Stimulated activated naive CD8-positive, alpha-beta T cell treated with anti-CD3 and anti-CD28 coated beads, Interleukin-15, Interleukin-2, amounts not matched to agents 100 ng/mL and 50 ng/mL, for 24 hours (primary cell): Measurements from ENCODE around the gene NUP133.
"Not testable (repeated sequence)": the region's sequence is repeated elsewhere in the genome, so short reads cannot be mapped to it uniquely, and the experiment has no call there.

ENCODE experiments used
- H3K27ac Mint-ChIP-seq: one replicate; pipeline ENCODE4 v1.8.0; 2021; ENCODE audit warnings: mild to moderate bottlenecking, mixed read lengths
- H3K27me3 Mint-ChIP-seq: one replicate; pipeline ENCODE4 v1.8.0; 2021; ENCODE audit warnings: mixed read lengths
- H3K36me3 Mint-ChIP-seq: one replicate; pipeline ENCODE4 v1.8.0; 2021; ENCODE audit warnings: low read depth, mixed read lengths
- H3K4me1 Mint-ChIP-seq: one replicate; pipeline ENCODE4 v1.8.0; 2021; ENCODE audit warnings: low read depth, mixed read lengths
- H3K4me3 Mint-ChIP-seq: one replicate; pipeline ENCODE4 v1.8.0; 2021; ENCODE audit warnings: mild to moderate bottlenecking, mixed read lengths
- H3K9me3 Mint-ChIP-seq: one replicate; pipeline ENCODE4 v1.8.0; 2021; ENCODE audit warnings: mixed read lengths

Gene NUP133

DNA sequence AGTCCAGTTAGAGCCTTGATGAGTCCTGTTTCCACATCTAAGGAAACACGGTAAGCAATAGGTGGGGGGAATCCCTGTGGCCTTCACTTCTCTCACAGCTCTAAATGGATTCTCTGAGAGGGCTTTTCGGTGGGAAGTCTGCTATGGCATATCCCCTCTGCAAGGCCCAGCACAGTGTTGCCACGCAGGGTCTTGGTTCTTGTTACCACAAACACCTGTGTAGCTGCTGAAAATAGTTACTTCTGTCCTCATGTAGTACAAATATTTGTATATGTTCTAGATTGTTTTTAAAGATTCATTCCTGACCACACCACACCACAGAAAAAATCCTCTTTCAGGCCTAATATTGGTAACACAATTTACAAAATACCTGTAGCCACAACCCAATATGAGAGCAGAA, 79.9 kb downstream of the NUP133 start:
- H3K27me3 Mint-ChIP-seq, result peaks cover 69% of the 10 kb centered on the region
- H3K36me3 Mint-ChIP-seq, result peaks cover 4% of the 10 kb centered on the region
- H3K4me3 Mint-ChIP-seq, result no peak overlapping the region
- peaks cover 19% of the 10 kb centered on the region for H3K4me1 Mint-ChIP-seq
- no peaks in the 10 kb centered on the region for H3K9me3 Mint-ChIP-seq
- H3K27ac Mint-ChIP-seq, result no peak overlapping the region

DNA sequence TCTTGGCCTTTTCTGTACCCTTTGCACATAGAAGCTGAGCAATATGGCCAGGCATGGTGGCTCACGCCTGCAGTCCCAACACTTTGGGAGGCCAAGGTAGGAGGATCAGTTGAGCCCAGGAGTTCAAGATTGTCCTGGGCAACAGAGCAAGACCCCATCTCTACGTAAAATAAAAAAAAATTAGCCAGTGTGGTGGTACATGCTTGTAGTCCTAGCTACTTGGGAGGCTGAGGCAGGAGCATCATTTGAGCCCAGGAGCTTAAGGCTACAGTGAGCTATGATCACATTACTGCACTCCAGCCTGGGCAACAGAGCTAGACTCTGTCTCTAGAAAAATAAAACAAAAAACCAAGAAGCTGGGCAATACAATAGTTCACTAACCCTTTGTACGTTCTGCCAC, 80.6 kb downstream of the NUP133 start:
- Mint-ChIP-seq H3K27me3 (peaks cover 68% of the 10 kb centered on the region), H3K4me3 (no peak overlapping the region), H3K27ac (no peak overlapping the region), H3K4me1 (peaks cover 15% of the 10 kb centered on the region), H3K9me3 (peaks cover 5% of the 10 kb centered on the region), H3K36me3 (peaks cover 8% of the 10 kb centered on the region)

DNA sequence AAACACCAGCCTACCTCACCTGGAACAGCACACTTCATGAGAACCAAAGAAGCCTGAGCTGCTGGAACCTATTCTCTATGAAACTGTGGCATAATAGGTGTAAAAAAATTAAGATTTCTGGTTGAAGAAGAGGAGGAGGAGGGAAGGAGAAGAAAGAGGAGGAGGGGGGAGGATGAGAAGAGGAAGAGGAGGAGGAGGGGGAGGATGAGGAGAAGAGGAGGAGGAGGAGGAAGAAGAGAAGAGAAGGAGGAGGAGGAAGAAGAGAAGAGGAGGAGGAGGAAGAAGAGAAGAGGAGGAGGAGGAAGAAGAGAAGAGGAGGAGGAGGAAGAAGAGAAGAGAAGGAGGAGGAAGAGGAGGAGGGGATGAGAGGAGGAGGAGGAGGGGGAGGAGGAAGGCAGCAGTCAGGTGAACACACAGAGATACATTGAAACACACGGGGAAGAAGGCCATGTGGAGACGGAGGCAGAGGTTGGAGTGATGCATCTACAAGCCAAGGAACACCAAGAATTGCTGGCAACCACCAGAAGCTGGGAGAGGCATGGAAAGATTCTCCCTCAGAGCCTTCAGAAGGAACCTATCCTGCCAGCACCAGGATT, 82.5 kb downstream of the NUP133 start:
- Mint-ChIP-seq H3K4me1 (peaks cover 1% of the 10 kb centered on the region), H3K9me3 (peaks cover 5% of the 10 kb centered on the region), H3K36me3 (peaks cover 8% of the 10 kb centered on the region), H3K4me3 (no peak overlapping the region), H3K27ac (no peak overlapping the region), H3K27me3 (peaks cover 49% of the 10 kb centered on the region)

DNA sequence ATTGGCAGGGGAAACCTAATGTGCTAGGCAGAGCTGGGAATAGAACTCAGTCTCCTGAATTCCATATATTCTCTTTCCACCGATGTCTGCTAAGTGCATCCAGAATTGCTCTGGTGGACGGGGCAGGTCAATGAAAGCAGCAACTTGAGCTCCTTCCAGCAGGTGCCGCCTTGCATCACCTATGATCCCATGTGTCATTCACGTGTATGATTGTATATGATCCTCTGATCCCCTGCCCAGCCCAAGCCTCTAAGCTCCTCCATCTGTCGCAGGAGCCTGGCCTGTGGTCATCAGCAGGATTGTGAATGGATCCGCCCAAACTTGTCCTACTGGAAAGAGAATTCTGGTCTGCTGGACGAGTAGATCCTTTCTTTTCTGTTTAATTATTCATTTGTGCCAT, 87.4 kb downstream of the NUP133 start:
- H3K27me3 Mint-ChIP-seq, result peaks cover 27% of the 10 kb centered on the region
- peaks cover 8% of the 10 kb centered on the region for H3K36me3 Mint-ChIP-seq
- H3K9me3 Mint-ChIP-seq, result peaks cover 5% of the 10 kb centered on the region
- no peaks in the 10 kb centered on the region for H3K4me1 Mint-ChIP-seq
- H3K27ac Mint-ChIP-seq, result no peak overlapping the region
- H3K4me3 Mint-ChIP-seq, result no peak overlapping the region

DNA sequence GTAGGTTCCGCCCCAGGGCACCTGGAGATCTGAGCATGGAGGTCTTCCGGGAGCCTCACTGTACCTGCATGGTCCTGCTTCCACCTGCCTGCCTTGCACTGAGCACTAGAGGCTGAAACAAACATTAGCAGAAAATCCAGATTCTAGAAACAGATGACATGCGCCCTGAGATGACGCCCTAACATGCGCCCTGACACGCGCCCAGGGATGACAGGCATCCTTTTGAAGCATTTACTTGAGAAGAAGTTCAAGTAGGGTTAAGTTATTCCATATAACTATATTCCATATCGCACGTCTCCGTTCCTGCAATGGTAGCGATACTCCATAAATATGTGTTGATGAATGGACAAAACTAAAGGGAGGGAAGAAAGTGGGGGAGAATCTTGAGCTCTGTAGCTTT, 87.9 kb downstream of the NUP133 start:
- no peaks in the 10 kb centered on the region for H3K4me1 Mint-ChIP-seq
- H3K9me3 Mint-ChIP-seq, result peaks cover 5% of the 10 kb centered on the region
- H3K27me3 Mint-ChIP-seq, result peaks cover 22% of the 10 kb centered on the region
- H3K36me3 Mint-ChIP-seq, result peaks cover 8% of the 10 kb centered on the region
- H3K27ac Mint-ChIP-seq, result no peak overlapping the region
- H3K4me3 Mint-ChIP-seq, result no peak overlapping the region

DNA sequence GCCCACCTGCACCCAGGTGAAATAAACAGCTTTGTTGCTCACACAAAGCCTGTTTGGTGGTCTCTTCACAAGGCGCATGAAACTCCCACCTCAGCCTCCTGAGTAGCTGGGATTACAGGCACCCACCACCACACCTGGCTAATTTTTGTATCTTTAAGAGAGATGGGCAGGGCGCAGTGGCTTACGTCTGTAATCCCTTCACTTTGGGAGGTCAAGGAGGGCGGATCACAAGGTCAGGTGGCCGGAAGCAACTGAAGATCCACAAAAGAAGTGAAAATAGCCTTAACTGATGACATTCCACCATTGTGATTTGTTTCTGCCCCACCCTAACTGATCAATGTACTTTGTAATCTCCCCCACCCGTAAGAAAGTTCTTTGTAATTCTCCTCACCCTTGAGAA, 89.6 kb downstream of the NUP133 start:
- not testable (repeated sequence) for H3K36me3 Mint-ChIP-seq, H3K27ac Mint-ChIP-seq, H3K4me1 Mint-ChIP-seq, H3K9me3 Mint-ChIP-seq, H3K4me3 Mint-ChIP-seq
- peaks cover 19% of the 10 kb centered on the region for H3K27me3 Mint-ChIP-seq

DNA sequence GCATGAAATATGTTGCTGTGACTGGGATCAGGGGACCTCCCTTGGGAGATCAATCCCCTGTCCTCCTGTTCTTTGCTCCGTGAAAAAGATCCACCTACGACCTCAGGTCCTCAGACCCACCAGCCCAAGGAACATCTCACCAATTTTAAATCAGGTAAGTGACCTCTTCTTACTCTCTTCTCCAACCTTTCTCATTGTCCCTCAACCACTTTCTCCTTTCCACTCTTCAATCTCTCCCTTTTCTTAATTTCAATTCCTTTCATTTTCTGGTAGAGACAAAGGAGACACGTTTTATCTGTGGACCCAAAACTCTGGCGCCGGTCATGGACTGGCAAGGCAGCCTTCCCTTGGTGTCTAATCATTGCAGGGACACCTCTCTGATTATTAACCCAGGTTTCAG, 95.3 kb downstream of the NUP133 start:
- H3K27ac Mint-ChIP-seq, H3K4me1 Mint-ChIP-seq: not testable (repeated sequence)

DNA sequence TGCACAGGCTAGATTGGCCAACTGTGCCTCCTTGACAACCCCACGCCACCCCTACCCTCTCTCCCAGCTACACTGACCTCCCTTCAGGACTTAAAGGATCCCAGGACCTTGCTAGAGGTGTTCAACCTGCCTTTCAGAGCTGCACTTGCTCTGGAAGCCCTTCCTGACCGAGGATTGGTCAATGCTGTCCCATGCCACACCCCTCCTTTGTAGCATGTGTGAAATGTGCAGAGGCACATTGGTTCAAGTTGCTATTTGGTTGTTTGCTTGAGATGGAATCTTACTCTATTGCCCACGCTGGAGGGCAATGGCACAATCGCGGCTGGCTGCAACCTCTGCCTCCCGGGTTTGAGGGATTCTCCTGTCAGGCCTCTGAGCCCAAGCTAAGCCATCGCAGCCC, 96.1 kb downstream of the NUP133 start:
- Mint-ChIP-seq H3K27me3 (peaks cover 57% of the 10 kb centered on the region), H3K9me3 (no peaks in the 10 kb centered on the region), H3K4me1 (peaks cover 11% of the 10 kb centered on the region), H3K4me3 (no peak overlapping the region), H3K27ac (no peak overlapping the region), H3K36me3 (no peaks in the 10 kb centered on the region)

More for the DNA sequence above, 95.3 kb downstream of the NUP133 start:
- H3K36me3 Mint-ChIP-seq, H3K9me3 Mint-ChIP-seq, H3K4me3 Mint-ChIP-seq: not testable (repeated sequence)
- H3K27me3 Mint-ChIP-seq, result peaks cover 50% of the 10 kb centered on the region

DNA sequence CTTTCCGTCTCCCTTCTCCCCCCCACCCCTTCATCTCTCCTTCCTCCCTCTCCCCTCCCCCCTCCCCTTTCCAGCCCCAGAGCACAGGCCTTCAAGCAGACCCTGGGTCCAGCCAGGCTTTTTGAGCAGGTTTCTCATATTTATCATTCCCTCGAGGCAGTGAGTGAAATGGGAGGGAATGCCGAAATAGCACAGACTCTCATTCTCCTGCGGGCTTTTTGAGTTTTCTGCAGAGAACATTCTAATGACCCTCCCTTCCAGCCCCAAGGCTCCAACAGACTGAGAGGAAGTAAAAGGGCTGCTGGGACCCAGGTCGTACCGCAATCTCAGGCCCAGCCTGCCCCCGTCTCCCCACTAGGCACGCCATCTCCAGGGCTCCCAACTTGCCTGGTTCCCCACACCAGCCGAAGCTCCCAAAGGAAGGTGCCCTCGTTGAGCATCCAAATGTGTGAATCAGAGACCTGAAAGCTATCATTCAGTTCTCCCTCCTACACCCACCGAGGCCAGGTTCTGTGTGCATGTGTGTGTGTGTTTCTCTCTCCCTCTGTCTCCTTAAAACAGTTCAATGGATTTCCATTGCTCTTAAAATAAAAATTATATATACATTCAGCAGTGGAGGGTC, 96.6 kb downstream of the NUP133 start:
- Mint-ChIP-seq H3K27me3 (peaks cover 62% of the 10 kb centered on the region), H3K9me3 (no peaks in the 10 kb centered on the region), H3K36me3 (no peaks in the 10 kb centered on the region), H3K27ac (no peak overlapping the region), H3K4me3 (no peak overlapping the region), H3K4me1 (peaks cover 16% of the 10 kb centered on the region)

DNA sequence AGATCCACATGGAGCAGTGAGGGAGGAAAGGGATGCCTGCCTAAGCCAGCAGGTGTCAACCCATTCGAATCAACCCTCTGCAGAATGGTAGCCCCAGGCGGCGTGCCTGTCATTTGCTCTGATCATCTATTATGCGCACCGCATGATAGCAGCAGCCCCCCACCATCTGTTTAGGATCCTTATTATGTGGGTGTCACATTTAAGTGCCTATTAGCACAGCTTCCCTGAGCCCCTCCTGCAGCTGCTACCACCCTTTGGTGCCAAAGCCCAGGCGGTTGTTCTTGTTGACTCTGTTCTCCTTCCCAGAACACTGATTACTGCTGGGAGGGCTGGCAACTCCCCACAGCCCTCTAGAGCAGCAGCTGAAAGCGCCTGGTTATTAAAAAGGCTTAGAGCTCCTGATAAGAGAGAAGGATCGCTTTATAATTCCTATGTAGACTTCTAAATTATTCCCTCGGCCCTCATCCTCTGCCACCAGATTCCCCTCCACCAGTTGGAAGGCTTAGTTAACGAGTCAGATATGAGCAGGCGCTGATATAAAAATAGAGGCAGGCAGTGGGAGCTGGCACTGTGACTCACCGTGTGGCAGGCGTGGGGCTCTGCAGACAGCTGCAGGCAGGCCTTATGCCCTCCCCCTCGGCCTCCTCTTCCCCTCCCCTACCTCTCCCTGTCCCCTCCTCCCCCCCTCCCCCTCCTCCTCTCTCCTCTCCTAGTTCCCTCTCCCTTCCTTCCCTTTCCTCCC, 97.3 kb downstream of the NUP133 start:
- Mint-ChIP-seq H3K27ac (no peak overlapping the region), H3K4me3 (no peak overlapping the region)

DNA sequence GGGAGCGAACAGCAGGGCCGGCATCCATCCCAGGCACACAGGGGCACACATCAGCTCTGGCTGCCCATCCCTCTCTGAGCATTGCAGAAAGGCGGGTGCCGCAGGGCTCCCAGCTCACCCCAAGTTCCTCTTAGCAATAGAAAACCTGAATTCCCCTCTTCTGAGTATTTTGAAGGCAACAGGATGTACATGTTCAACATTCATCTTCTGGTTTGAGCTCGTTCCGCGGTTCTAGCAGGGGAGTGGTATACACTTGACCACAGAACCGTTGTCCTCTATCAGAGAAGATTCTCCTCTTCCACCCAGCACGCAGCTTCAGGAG, 97.8 kb downstream of the NUP133 start:
- Mint-ChIP-seq H3K4me1 (peaks cover 17% of the 10 kb centered on the region), H3K27ac (no peak overlapping the region), H3K9me3 (no peaks in the 10 kb centered on the region), H3K4me3 (no peak overlapping the region), H3K36me3 (no peaks in the 10 kb centered on the region), H3K27me3 (peaks cover 73% of the 10 kb centered on the region)

More for the DNA sequence above, 97.3 kb downstream of the NUP133 start:
- Mint-ChIP-seq H3K4me1 (peaks cover 17% of the 10 kb centered on the region), H3K36me3 (no peaks in the 10 kb centered on the region), H3K9me3 (no peaks in the 10 kb centered on the region), H3K27me3 (peaks cover 67% of the 10 kb centered on the region)

DNA sequence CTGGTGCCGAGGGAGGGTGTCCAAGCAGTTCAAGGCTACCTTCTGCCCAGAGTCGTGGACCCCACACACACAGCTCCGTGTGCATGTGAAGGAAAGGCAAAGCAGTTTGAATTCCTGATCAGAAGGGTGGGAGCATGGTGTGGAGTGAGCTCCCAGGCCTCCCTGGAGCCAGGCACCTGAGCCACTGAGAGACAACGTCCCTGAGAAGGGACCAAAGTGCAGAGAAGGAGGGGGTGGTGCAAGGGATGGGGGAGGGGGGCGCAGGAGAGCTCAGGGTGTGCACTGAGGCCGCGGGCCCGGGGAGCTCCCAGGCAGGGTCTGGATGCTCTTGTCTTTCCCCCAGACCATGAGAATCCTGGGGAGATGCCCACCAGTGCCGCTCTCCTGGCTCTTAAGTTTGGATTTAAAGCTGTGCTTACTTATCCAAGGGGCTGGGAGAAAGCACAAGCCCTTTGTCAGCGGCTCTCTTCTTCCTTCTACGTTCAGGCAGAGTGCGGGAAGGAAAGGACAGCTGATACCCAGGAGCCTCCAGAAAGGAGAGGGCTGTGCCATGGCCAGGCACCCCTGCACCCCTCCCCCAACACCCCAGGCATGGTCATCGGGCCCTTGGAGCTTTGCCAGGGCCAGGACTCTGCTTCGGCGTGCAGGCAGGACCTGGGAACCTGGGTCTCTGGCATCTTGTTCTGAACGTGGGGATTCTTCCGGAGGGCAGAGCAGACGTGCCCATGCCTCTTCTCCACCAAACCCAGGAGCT, 98.3 kb downstream of the NUP133 start:
- no peaks in the 10 kb centered on the region for H3K9me3 Mint-ChIP-seq
- no peak overlapping the region for H3K27ac Mint-ChIP-seq
- H3K36me3 Mint-ChIP-seq, result no peaks in the 10 kb centered on the region
- peaks cover 77% of the 10 kb centered on the region for H3K27me3 Mint-ChIP-seq
- peaks cover 17% of the 10 kb centered on the region for H3K4me1 Mint-ChIP-seq
- H3K4me3 Mint-ChIP-seq, result no peak overlapping the region

DNA sequence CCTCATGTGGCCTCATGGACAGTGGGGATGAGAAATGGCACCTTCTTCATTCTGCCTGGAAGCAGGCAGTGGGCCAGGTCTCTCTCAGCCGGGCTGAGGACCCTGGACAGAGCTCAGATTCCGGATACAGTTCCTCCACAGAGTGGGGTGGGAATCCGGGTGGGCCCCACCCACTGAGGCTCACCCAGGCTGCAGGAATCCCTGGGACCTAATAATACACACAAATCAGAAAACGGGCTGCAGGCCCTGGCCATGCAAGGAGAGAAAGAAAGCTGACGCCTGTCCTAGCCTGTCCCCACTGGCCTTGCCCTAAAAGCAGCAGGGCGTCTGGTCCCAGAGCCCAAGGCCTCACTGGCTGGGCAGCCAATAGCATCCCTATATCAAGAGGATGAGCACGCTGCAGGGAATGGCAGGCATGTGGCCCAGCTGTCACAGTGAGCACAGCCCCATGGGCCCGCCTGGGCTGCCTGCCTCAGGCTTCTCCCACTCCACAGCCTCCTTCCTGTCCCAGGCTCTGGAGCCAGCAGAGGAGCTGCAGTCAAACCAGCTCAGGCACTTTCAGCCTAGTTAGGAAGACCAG, 99.6 kb downstream of the NUP133 start:
- H3K36me3 Mint-ChIP-seq, result no peaks in the 10 kb centered on the region
- peaks cover 17% of the 10 kb centered on the region for H3K4me1 Mint-ChIP-seq
- H3K27ac Mint-ChIP-seq, result no peak overlapping the region
- H3K27me3 Mint-ChIP-seq, result peaks cover 75% of the 10 kb centered on the region
- no peaks in the 10 kb centered on the region for H3K9me3 Mint-ChIP-seq
- no peak overlapping the region for H3K4me3 Mint-ChIP-seq

DNA sequence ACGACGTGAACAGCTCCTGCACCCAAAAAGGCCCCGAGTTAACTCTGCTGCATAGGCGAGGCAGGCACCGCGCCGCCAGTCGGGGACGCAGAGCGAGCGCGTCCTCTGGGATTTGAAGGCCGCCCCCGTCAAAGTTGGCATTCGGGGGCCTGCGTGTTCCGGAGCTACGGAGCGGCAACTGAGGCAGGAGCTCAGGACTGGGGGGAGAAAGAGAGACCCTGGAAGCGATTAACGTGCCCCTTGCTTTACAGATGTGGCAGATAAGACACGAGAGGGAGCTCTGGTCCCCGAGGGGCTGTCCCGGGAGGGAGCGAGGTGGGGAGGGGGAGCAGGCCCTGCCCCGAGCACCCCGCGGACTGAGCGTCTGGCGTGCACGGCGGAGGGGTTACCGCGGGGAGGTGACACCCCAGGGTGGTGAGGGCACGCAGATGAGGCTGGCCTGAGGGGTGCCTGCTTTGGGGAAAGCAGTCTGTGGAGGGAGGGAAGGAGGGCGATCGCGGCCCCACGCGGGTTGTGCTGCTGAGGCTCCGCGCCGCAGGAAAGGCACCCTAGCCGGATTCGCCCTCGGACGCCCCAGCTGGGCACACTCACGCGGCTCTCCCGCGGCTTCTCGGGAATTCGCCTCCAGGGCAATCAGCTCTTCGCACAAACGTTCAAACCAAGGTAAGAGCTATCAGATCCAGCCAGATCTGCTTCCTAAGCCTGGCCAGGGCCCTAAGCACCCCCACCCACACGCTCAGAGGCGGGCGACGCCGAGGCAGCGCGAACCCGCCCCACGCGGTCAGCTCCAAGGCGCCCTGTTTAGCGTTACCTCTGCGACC, 100.7 kb downstream of the NUP133 start:
- H3K4me3 Mint-ChIP-seq, result peak overlapping the region; percentile 67
- no peaks in the 10 kb centered on the region for H3K9me3 Mint-ChIP-seq
- H3K36me3 Mint-ChIP-seq, result no peaks in the 10 kb centered on the region
- H3K4me1 Mint-ChIP-seq, result peaks cover 17% of the 10 kb centered on the region
- H3K27ac Mint-ChIP-seq, result no peak overlapping the region
- peaks cover 70% of the 10 kb centered on the region for H3K27me3 Mint-ChIP-seq
